NCI-H345 treated with DMSO at 0.1 percent for 48 hours (cell line): ENCODE results near the gene AGK.

Source experiments
- DNase-seq: peaks from one replicate; lab custom pipeline; 2025; ENCODE audit not compliant: unreplicated experiment; lab: John Stamatoyannopoulos, UW

Gene AGK

GRCh38 chr7:141701489-141702046 is 150.4 kb downstream of the AGK start:
- peak; percentile 9 for DNase-seq

- DNase-seq, result peak; percentile 42
These were observed 150.9 kb downstream of the AGK start, which contains the start of gene DENND11 for GRCh38 chr7:141702047-141702567. DENND11 (minus strand) TSS chr7:141702166; CDS start chr7:141702153, 13 bp downstream.

- DNase-seq, result no peak
These were observed 151.7 kb downstream of the AGK start for GRCh38 chr7:141702892-141703291.

GRCh38 chr7:141704112-141704511 is 152.9 kb downstream of the AGK start:
- no peak for DNase-seq

- no peak for DNase-seq
These were observed 153.5 kb downstream of the AGK start for GRCh38 chr7:141704741-141705140.
